CD4-positive, alpha-beta T cell treated with Interleukin-12 subunit alpha and Interleukin-12 subunit beta, for 1 hour (primary cell): ENCODE results near the gene HOXD1.

ENCODE experiments used
- DNase-seq: peaks from one replicate; pipeline ENCODE4 v3.0.0-alpha.2; 2020

Gene HOXD1

DNA sequence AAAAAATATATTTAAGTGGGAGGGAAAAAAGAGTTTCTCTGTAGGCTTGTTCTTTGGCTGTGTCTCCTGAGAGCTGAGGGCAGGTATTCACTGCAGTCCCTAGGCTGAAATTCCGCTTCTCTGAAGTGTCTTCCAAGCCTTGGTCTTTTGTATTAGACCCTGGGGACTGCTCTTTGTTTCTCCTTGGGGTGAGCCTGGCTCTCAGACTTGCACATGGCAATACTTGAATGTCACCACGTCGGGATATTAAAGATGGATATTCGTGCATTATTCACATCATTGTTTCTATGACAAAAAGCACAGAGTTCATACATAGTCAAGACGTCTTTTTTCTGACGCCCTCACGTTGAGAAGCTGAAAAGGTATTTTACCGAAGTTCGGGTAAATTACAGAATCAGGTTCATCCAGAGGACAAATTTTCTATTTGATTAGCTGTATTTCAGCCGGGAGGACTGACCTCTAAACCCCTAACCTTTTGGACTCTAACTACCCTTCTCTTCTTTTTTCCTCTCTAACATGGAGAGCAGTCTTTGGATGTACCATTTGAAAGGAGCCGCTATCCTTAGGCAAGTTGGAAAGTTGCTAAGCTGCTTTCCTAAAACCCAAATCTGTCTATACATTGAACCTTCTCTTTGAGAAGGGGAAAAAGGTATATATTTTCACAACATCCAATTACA, 33.8 kb upstream of the HOXD1 start:
- DNase-seq: no peak

DNA sequence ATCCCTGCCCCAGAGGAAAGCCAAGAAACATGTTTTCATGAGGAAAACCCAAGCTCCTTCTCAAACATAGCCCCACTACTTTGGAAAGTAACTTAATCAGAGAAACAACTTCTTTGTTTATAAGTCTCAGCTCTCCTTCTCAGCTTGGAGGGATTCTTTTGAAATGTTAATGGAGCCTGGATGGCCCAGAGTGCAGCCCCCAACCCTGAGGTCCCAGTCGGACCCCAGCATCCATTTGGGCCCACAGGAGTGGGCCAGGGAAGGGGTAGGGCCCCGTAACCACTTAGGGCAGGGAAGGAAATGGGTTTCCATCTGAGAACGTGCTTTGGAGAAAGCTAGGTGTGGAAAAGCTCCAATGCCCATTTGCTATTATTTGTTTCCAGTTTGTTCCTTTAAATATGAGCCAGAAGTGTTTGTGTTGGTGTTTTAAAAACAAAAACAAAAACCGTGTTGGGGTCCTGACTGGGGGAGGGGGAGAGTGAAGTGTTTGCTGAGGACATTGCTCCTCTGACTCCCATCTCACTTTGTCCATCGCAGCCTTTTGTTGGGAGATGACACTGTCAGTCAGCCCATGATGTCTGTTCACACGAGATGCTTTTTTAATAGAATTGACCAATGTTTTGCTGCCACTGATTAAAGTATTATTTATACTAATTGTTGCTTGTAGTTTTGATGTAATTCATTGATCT, 33.0 kb upstream of the HOXD1 start:
- DNase-seq: no peak

DNA sequence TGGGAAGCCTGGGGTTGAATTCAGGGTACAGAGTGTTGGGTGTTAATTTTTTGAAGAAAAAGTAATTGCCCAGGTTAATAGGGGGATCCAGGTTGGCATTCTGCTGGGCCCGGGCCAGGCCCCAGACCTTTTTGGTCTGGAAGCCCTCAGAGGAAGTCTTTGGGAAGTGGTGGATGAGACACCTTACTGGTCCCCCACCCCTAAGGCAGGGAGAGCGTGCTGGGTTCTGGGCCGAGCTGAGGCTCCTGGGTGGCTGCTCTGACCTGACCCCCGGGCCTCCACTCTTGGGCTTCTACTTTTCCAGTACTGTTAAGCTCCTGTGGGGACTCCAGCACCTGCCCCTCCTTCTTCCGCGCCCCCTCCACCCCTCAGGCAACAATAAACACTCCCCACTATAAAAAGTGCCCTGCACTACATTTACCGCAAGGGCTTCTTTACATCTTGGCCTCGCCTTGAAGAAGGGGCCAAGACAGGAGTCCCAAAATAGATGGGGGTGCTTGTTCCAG, 32.1 kb upstream of the HOXD1 start:
- no peak for DNase-seq

DNA sequence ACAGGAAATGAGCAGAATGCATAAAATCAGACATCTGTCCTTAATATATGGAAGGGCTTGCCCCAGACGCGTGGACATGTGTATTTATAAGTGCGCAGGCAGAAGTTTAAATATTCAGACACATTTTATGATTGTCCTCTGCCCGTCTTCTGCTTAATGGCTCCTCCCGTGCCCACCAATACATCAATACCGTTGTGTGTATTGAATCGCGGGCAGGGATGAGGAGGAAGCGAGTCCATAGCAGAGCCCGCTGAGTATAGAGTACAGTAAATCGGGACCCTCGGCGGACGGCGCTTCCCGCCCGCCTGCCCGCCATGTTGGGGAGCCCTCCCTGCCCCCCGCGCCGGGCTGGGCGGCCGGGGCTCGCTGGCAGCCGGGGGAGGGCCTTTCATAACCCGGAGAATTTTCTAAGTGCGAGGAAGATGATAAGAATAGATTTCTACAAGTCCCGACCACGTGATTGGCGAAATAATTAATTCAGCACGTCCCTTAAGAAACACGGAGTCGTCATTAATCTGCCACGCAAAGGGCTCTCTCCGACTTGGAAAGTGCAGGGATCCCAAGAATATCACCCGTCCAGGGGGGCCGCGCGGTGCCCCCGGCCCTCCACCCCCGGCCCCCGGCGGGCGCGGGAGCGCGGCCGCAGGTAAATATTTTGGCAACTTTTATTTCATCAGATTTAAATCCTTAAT, 31.5 kb upstream of the HOXD1 start, which contains the start of gene HOXD3:
HOXD3 (plus strand) TSS at position 501 of the 692 bp plus-strand sequence. CDS start 11,808 bp downstream, outside the sequence.
- no peak for DNase-seq

DNA sequence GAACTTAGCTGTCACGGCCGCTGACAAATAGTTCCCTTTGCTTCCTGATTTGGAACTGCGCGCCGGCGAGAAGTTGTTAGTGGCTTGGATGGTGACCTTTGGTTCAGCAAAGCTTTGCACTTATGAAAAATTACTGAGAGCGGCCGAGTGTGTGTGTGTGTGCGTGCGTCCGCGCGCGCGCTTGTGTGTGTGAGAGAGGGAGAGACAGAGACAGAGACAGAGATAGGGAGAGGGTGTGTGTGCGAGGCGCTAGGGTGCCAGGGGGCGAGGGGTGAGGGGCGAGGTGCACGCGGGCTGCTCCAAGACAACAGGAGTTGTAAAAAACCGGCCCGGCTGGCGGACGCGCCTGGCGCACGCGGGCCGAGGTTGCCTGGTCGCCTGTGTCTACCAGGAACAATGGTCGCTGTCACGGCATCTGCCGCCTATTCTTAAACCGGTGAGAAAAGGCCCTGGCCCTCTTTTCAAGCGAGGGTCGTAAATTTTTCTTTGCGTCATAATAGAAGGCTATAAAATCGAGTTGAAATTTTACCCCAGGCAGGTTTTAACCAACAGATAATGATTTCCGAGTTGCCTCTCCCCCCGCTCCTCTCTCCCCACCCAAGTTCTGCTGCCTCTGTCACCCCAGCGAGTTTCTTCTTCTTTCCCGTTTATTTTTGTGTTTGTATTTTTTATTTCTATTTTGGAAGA, 30.8 kb upstream of the HOXD1 start:
- DNase-seq: no peak

DNA sequence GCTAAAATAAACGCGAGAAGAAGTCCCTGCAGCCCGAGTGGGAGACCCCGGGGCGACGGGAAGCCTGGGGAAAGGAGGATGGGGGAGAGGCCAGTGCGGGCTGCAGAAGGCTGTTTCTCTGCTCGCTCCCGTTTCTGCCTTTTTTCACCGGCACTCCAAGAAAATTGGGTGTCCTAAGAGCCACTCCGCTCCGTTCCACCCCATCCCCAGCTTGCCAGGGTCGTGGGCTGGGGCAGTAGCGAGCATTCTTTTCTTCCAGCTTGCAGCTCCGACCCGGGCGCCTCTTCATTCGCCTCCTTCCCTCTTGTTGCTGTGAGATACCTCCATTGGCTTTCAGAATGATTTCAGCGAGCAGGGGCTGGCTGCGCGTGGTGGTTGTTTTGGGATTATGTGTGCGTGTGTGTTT, 30.3 kb upstream of the HOXD1 start:
- DNase-seq: no peak

DNA sequence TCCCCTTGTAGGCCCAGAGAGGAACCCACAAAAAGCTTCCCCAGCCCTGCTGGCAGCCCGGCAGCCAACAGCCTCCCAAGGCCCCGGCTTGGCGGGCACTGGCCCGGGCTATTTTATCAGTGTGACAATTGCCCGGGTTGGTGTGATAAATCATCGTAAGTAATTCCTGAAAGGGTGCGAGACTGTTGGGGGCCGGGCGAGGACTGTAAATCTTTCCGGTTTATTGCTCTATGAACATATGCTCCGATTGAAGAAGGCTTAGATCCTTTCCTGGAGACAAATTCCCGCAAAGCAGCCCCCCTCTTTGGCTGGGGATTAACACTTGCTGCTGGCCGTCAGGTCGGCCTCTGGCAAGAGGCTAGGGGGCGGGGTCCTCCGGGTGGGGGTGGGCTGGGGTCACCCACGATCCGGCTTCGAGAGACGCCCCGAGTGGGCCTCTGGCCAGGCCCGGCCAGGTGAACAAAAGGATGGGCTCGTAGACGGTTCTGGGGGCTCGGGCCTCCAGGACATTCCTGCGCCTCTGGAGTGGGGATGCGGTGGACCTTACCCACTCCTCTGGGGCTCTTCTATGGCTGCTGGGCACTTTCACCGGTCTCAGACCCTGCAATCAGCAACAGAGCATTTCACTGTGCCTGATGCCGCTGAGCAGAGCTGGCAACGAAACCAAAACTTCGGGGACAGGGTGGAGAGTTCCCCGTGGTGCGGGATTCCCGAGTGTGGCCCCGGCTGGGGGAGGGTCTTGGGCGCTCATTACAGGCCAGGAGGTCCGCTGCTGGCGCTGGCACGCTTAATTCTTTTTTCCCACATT, 29.4 kb upstream of the HOXD1 start:
- no peak for DNase-seq

DNA sequence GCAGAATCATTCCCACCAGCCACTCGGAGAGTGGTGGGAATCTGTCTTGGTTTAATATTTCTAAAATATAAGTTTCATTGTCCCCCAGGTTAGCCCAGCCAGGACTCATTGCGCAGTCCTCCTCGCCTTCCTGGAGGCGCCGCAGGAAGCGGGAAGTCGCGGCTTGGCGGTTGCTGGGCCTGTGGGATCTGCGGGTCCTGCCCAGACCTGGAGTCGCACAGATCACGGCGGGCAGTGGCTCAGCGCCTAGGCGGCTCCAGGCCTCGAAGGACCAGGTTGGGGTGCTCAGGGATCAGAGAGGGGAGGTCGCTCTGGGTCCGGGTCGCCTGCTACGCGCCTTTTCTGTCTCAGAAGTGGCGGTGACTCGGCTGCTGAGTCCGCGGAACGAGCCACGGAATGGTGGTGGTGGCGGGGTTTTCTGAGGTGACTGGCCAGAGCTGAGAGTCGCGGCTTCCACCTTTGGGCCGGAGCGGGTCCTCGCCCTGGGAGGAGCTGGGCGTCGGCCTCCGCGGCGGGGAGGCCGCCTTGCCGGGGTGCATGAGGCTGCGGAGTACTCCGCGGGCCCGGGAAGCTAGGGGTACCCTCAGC, 28.7 kb upstream of the HOXD1 start:
- no peak for DNase-seq

DNA sequence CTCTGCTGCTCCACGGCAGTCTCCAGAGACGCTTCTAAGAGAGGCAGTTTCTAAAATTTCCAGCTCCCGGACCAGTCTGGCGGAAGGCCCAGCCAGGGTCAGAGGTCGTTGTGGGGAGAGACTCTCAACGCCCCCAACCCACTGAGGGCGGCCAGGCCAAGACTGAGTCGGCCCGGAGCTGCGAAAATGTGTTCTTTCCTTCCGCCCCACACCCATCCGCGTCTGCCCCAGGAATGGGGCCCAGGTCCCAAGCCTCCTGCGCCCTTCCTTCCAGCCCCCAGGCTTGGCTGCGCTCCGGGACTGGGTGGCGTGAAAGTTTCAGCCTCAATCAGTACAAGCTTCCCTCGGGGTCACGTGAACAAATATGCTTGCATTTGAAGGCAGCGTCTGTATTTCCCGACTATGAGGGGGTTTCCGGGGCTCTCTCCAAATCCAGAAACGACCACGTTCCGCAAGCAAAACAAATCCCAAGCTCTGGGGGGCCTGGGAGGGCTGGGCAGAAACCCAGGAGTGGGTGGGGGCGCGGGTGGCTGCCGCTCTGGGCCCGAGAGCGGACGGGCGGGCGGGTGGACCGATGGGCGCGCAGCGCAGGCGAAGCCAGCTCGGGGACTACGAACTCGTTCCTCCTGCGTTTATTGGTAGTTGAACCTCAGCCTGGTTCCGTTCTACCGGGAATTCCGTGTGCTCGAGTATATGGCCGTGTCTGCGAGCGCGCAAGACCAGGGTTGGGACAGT, 28.1 kb upstream of the HOXD1 start:
- no peak for DNase-seq

DNA sequence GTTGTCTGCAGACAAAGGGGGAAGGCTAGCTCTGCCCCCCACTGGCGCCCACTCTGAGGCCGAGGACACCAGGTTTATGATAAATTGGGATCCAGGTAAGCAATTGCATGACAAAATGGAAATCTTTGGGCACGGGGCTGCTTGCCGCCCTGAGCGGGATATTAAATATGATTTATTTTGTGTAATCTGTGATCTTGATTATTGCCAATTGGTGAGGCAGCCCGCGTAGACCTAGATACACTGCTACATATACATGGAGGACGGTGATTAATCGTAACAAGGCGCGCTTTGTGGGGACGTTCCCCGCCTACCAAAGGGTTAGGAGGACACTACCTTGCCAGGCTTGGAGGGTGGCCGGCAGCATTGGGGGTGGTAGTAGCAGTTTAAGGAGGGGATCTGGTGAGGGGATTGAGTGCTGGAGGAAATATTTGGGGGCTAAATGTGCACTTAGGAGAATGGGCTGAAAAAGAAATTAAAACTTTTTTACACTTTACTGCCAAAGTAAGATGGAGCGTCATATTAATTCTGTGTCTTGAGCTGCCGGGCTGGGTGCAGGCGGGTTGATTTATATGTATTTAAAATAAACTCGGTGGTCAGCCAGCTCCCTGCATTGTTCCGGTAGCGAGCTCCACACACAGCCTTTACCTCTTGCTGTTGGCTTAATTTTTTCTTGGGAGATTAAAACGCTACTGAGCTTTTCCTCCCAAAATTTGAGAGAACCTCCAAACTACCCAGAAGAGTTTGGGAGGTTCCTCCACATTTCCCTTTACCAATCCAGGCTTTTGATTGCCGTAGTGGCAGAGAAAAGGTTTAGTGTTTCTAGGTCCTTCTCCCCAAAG, 27.3 kb upstream of the HOXD1 start:
- DNase-seq: no peak

DNA sequence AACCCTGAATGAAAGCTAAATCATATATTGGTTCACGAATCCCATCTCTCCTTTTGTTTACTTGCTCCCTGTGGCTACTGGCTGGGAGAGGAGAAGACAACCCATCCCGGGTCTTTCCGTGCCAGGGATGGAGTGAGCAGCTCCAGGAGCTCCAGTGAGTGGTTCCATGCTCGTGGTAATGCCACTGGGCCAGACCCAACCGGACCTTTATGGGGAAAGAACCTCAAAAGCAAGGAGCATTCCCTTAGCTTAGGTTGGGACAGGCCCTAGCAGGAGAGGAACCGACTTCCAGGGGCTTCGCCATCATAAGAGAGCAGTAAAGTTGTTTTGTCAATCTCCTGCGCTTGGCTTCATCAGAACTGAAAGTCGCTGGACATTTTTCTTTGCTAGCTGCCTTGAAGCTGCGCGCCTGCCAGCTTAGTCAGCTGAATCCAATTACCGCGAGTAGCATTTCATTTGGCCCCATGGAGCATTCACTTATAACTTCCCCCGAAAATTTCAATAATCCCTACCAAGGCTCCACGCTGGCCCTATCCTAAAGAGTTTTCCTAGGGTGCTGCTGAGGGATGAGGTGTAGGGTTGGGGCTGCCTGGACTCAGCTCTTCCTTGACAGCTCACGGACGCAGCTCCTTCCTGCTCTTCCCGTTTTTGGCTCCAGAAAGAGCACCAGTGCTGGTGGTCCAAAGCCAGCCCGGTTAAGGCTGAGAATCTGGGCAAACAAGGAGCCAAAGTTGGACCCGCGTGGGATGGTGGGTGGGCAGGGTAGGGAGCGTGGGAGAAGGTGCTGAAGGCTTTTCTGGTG, 26.4 kb upstream of the HOXD1 start:
- no peak for DNase-seq

DNA sequence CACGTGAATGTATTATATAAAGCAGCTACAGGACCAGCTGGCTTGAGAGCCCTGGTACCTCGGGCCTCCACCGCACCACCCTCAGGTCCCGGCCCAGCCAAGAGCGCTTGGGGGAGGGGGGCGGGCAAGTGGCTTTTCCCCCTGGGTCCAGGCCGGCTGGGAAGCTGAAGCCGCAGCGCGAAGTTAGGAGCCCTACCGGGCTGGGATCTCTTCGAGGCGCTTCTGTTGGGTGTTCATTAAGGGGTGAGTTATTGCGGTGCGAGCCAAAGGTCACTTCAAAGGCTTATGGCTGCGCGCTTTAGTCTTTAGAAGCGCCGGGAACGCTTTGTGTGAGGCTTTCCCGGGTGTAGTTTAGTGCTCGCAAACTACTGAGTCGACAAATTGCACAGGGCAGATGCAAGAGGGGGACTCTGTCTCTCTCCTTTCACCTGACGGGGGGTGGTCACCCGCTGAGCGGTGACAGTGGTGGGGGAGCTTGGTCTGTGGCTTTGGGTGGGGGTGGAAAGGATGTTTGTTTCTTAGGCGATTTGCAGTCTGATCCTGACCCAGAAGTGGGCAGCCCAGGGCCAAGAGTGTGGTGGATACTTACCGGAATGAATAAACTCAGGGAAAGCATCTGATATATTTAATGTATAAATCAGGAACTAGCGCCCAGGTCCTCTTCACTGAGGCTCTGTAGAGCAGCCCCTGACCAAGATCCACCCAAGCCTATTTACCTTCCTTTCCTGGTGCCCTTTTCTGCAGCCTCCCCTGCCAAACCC, 25.4 kb upstream of the HOXD1 start:
- no peak for DNase-seq

DNA sequence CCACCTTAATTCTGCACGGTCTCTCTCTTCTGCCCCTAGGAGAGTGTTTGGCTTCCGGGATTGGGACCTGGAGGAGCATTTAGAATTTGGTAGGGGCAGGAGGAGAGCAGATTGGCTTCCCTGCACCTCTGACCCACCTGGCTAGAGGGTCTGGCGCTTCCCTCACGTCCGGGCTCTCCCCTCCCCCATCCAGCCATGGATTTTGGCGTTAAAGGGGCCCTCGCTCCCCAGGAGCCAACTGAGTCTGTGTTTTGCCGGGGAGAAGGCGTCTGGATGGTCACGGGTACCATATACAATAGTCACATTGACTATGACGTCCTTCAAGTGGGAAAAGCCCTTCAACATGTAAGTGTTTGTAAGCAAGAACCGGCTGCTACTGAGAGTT, 24.8 kb upstream of the HOXD1 start:
- no peak for DNase-seq

DNA sequence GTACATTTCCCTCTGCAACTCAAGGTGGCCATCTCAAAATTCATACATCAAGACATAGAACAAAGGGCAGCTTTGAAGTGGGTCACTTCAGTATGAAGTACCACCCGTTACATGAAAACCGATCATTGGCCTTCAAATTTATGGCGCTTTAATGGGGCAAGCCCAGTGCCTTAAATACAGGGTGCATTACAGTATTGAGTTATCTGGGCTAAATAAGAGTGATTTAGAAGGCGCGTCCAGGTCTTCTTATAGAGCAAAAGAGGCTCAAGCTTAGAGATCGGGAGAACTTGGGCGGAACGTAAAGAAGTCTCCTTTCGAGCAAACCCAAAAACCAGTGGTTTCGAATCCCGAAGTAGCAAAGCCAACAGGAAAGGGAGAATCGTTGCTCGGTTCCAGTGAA, 24.3 kb upstream of the HOXD1 start:
- no peak for DNase-seq

DNA sequence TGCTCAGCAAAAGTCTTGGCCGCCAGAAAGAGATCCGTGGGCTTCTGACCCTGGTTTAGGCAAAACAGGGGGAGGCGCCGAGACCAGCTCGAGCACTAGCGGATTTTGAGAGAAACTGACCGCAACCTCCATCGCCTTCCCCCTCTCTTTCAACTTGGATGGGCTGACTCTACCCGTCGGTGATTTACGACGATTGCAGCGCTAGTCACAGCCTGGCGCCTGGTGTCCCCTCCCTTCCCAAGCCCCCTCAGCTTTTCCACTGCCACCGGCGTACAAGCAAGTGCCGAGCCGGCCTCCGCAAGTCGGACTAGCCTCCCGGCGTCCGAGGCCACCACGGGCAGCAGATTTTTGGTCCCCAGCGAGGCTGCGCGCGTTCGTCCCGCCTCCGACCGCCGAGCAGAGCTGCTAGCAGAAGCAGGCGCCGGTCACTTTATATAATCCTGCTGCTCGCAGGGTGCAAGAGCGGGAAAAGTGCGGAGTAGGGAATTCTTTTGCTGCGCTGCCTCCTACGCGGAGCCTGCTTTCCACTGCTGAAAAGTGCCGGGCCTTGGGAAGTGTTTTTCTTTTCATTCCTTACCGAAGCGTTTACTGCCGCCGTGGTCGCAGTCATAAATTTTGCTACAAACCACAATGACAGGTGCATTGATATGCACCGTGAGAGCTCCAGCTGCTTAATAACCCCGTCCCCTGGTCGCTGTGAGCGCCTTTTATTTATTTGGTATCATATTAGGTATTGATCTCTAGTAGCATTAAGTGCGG, 23.7 kb upstream of the HOXD1 start:
- no peak for DNase-seq

DNA sequence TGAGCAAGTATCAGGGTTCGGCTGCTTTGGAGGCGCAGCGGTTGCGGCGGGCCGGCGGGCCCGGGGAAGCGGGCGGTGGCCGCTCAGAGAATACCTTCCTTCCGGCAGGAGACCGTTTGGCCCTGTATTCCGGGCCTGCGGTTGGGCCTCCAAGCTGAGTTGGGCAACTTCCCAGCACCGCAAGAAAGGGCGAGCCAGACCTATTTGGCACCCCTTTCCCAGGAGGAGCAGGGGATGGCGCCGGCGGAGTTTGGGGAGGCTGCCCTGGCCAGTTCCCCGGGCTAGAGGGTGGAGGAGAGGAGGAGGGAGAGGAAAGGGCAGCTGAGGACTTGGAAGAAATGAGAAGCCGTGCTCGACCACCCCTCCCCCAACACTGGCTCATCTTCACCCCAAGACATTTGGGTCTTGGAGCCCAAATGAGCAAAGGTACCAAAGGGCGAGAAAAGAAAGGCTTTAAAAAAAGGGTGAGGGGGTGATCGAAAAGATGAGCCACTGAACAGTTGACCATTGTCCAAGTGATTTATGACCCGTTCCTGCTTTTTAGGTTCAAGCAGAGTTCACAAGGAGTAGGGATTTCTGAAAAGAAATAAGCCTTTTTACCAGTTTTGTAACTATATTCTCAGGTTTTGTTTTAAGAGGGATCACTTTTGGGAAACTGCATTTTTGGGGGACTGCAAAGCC, 23.0 kb upstream of the HOXD1 start:
- no peak for DNase-seq

DNA sequence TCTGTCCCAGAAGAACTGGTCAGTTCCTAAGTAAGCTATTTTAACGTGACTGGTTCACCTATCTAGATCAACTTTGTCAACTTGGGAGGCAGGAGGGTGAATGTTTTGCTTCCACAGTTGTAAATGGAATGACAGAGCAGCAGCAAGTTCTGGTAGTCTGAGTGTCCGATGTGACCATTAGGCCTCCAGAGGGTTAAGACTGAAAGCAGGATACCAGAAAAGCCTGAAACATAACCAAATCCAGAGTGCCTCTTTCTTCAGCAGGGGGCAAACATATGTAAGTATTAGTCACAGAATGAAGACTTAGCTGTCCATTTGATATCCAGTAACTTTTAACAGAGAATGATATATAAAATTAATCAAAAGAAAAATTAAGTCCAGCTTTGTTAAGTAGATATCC, 22.2 kb upstream of the HOXD1 start:
- no peak for DNase-seq
